Measurements from ENCODE around the gene LRIT2. TPM values are rescaled to one million over a fixed set of nuclear protein-coding genes. Genes with fewer than 3 reads are reported as not detected.
"Not testable (repeated sequence)": the region's sequence is repeated elsewhere in the genome, so short reads cannot be mapped to it uniquely, and the experiment has no call there.

The LRIT2 gene
- total RNA-seq, 1 donor = not detected

GRCh38 chr10:84176351-84176750, 49.0 kb downstream of the LRIT2 start:
- Histone ChIP-seq H3K4me1 (ENCODE audit: insufficient read depth, low read length) (no peaks in the 10 kb centered on the region), H3K4me2 (ENCODE audit: insufficient read depth, low read length) (no peak overlapping the region), H3K27ac (ENCODE audit: low read depth, low read length) (no peak overlapping the region), H3K36me3 (ENCODE audit: insufficient read depth, low read length) (no peaks in the 10 kb centered on the region), H4K20me1 (ENCODE audit: insufficient read depth, low read length) (no peaks in the 10 kb centered on the region), H2AFZ (ENCODE audit: low read length) (no peak overlapping the region), H3K9me3 (ENCODE audit: low read depth, low read length) (no peaks in the 10 kb centered on the region), H3K27me3 (ENCODE audit: insufficient read depth, low read length) (no peaks in the 10 kb centered on the region), H3K79me2 (ENCODE audit: insufficient read depth, low read length) (no peaks in the 10 kb centered on the region), H3K4me3 (ENCODE audit: insufficient read depth, low read length) (no peak overlapping the region)
- DNase-seq (ENCODE audit: insufficient read length, low spot score, missing footprints) = no peak
- no peak for TF ChIP-seq CTCF (IDR thresholded peaks at IDR 0.05; ENCODE audit: extremely low read depth, low read depth, low read length)

GRCh38 chr10:84175436-84175835, 49.9 kb downstream of the LRIT2 start:
- DNase-seq (ENCODE audit: insufficient read length, low spot score, missing footprints) = no peak
- H3K9me3 ChIP-seq (ENCODE audit: low read depth, low read length) = no peaks in the 10 kb centered on the region
- no peaks in the 10 kb centered on the region for H3K4me1 ChIP-seq (ENCODE audit: insufficient read depth, low read length)
- no peaks in the 10 kb centered on the region for H4K20me1 ChIP-seq (ENCODE audit: insufficient read depth, low read length)
- no peak overlapping the region for H3K27ac ChIP-seq (ENCODE audit: low read depth, low read length)
- no peak overlapping the region for H2AFZ ChIP-seq (ENCODE audit: low read length)
- no peaks in the 10 kb centered on the region for H3K36me3 ChIP-seq (ENCODE audit: insufficient read depth, low read length)
- no peaks in the 10 kb centered on the region for H3K79me2 ChIP-seq (ENCODE audit: insufficient read depth, low read length)
- TF ChIP-seq CTCF (IDR thresholded peaks at IDR 0.05; ENCODE audit: extremely low read depth, low read depth, low read length) = no peak
- H3K4me2 ChIP-seq (ENCODE audit: insufficient read depth, low read length) = no peak overlapping the region
- H3K27me3 ChIP-seq (ENCODE audit: insufficient read depth, low read length) = no peaks in the 10 kb centered on the region
- H3K4me3 ChIP-seq (ENCODE audit: insufficient read depth, low read length) = no peak overlapping the region

GRCh38 chr10:84173501-84173929, 51.8 kb downstream of the LRIT2 start, which contains the start of gene GPR15LG:
TSS of gene GPR15LG (plus strand) at chr10:84173801. CDS start at chr10:84173852, 51 bp downstream.
- DNase-seq (ENCODE audit: insufficient read length, low spot score, missing footprints) = no peak
- Histone ChIP-seq H3K4me3 (ENCODE audit: insufficient read depth, low read length) (no peak within 1 kb of the TSS), H3K36me3 (ENCODE audit: insufficient read depth, low read length) (no peaks in the 10 kb centered on the region), H3K4me1 (ENCODE audit: insufficient read depth, low read length) (no peaks in the 10 kb centered on the region), H3K4me2 (ENCODE audit: insufficient read depth, low read length) (no peak within 1 kb of the TSS), H3K79me2 (ENCODE audit: insufficient read depth, low read length) (no peaks in the 10 kb centered on the region), H3K27ac (ENCODE audit: low read depth, low read length) (no peak within 1 kb of the TSS), H3K9me3 (ENCODE audit: low read depth, low read length) (no peaks in the 10 kb centered on the region), H2AFZ (ENCODE audit: low read length) (no peak within 1 kb of the TSS), H4K20me1 (ENCODE audit: insufficient read depth, low read length) (no peaks in the 10 kb centered on the region), H3K27me3 (ENCODE audit: insufficient read depth, low read length) (no peaks in the 10 kb centered on the region)
- TF ChIP-seq CTCF (IDR thresholded peaks at IDR 0.05; ENCODE audit: extremely low read depth, low read depth, low read length) = no peak

- Histone ChIP-seq H3K27me3 (ENCODE audit: insufficient read depth, low read length) (no peaks in the 10 kb centered on the region), H3K27ac (ENCODE audit: low read depth, low read length) (no peak overlapping the region)
- TF ChIP-seq CTCF (IDR thresholded peaks at IDR 0.05; ENCODE audit: extremely low read depth, low read depth, low read length) = no peak
Measured at GRCh38 chr10:84172467-84173356, 52.6 kb downstream of the LRIT2 start.

GRCh38 chr10:84171700-84172466, 53.5 kb downstream of the LRIT2 start:
- not testable (repeated sequence) for DNase-seq (ENCODE audit: insufficient read length, low spot score, missing footprints); H3K4me1 ChIP-seq (ENCODE audit: insufficient read depth, low read length); H3K79me2 ChIP-seq (ENCODE audit: insufficient read depth, low read length); H3K36me3 ChIP-seq (ENCODE audit: insufficient read depth, low read length); H3K4me3 ChIP-seq (ENCODE audit: insufficient read depth, low read length); H3K27me3 ChIP-seq (ENCODE audit: insufficient read depth, low read length); H4K20me1 ChIP-seq (ENCODE audit: insufficient read depth, low read length); H3K4me2 ChIP-seq (ENCODE audit: insufficient read depth, low read length); H2AFZ ChIP-seq (ENCODE audit: low read length); H3K27ac ChIP-seq (ENCODE audit: low read depth, low read length); H3K9me3 ChIP-seq (ENCODE audit: low read depth, low read length)

More at GRCh38 chr10:84172467-84173356, 52.6 kb downstream of the LRIT2 start:
- Histone ChIP-seq H3K4me2 (ENCODE audit: insufficient read depth, low read length) (no peak overlapping the region), H3K79me2 (ENCODE audit: insufficient read depth, low read length) (no peaks in the 10 kb centered on the region), H2AFZ (ENCODE audit: low read length) (no peak overlapping the region), H3K9me3 (ENCODE audit: low read depth, low read length) (no peaks in the 10 kb centered on the region), H3K4me1 (ENCODE audit: insufficient read depth, low read length) (no peaks in the 10 kb centered on the region), H3K4me3 (ENCODE audit: insufficient read depth, low read length) (no peak overlapping the region), H3K36me3 (ENCODE audit: insufficient read depth, low read length) (no peaks in the 10 kb centered on the region), H4K20me1 (ENCODE audit: insufficient read depth, low read length) (no peaks in the 10 kb centered on the region)
- DNase-seq (ENCODE audit: insufficient read length, low spot score, missing footprints) = no peak

Measured in osteoblast (primary cell).